ENCODE results near the gene TPST1.
A peak's percentile ranks its signal among the peaks of the same experiment; 100 is the strongest.

TPST1 gene

DNA sequence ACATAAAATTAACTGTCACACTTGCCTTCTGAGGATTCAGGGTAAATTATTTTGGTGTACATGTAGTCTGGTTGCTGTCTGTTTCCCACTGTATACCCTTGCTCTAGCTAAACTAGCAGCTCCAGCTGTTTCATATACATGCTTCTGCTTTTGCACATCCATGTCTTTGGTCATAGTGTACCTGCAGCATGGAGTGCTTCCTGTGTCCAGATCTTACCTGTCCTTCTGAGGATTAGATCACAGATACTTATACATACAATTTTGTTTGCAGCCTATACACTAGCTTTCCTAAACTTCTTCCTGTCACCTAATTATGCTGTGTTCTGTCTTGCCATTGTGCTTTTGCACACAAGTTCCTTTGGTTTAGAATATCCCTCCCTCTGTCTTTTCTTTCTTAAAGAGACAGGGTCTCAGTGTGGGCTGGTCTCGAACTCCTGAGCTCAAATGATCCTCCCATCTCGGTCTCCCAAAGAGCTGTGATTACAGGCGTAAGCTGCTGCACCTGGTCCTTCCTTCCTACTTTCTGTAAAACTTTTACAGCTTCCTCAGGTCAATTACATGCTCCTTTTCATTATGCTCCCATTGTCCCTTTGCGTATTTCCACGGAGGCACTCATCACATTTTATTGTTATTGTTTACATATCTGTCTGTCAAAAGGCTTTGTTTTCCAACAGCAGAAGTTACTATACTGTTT, 33.8 kb downstream of the TPST1 start:
- DNase-seq (ENCODE audit: low read depth): no peak

- DNase-seq (ENCODE audit: low read depth): no peak
Observed at GRCh38 chr7:66239467-66239856, 34.3 kb downstream of the TPST1 start.

GRCh38 chr7:66245008-66245407, 39.9 kb downstream of the TPST1 start:
- DNase-seq (ENCODE audit: low read depth): no peak

DNA sequence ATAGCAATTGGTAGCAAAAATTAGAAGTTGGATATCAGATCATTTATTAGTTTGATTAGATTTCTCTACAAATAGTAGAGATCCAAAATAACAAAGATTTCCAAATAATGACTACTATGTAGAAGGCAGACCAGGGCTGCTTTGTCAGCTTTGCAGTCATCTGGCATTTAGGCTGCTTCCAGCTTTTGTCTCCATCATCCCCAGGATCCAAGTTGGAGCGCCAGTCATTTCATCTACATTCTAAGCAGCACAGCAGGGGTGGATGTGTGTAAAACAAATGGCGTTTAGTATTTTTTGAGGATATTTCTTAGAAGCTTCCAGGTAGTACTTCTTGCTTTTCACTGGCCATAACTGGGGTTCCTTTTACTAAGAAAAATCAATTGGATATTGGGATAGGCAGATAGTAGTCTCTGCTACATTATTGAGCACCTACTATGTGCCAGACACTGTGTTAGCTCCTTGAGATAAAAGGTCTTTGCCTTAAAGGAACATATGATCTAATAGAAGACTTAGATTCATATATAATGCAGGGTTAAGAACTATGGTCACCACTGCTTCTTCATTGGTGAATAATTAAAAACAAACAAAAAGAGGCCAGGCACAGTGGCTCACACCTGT, 41.5 kb downstream of the TPST1 start:
- DNase-seq (ENCODE audit: low read depth): no peak

GRCh38 chr7:66247380-66248078, 42.4 kb downstream of the TPST1 start:
- DNase-seq (ENCODE audit: low read depth): no peak

GRCh38 chr7:66250711-66251110, 45.6 kb downstream of the TPST1 start:
- no peak for DNase-seq (ENCODE audit: low read depth)

DNA sequence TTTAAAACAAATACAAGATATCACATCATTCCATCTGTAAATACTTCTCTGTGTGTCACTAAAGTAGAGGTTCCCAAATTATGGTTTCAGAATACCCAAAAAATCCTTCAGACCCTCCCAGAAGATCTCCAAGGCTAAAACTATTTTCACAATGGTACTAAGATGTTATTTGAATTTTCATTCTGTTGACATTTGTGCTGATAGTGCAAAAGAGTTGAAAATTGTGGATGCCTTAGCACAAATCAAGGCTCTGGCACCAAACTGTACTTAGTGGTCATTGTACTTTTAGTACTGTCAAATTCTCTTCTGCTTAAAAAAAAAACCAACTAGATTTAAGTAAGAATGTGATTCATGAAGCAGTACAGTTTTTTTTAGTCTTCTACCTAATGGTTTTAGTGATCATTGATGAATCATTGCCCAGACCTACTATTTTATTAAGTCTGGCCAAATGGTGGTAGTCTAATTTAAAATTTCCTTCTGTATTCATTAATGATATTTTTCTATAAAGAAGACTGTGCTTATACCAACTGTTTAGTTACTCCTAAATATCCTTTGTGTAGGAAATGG, 50.5 kb downstream of the TPST1 start:
- peak; percentile 15 for DNase-seq (ENCODE audit: low read depth)

GRCh38 chr7:66256281-66256680, 51.1 kb downstream of the TPST1 start:
- no peak for DNase-seq (ENCODE audit: low read depth)

GRCh38 chr7:66257481-66257880, 52.3 kb downstream of the TPST1 start:
- DNase-seq (ENCODE audit: low read depth): no peak

GRCh38 chr7:66258409-66258808, 53.3 kb downstream of the TPST1 start:
- peak; percentile 17 for DNase-seq (ENCODE audit: low read depth)

DNA sequence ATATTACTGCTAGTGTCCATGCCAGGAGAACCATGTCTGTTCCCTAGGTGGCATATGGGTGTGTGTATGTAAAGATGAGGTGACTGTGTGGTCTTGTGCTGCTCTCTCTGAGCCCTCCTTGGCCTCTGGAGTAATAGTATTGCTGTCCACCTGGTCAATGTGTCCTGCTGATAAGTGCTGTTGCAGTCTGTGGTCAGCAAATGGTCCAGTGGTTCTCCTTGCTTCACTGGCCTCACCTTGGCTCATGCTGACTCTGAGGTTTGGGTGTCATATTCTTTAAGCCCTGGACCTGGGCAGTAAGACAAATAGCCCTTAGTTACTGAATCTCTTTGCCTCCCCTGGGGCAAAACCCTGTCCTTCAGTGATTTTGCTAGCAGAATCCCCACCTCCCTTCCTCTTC, 56.8 kb downstream of the TPST1 start:
- DNase-seq (ENCODE audit: low read depth): no peak

DNA sequence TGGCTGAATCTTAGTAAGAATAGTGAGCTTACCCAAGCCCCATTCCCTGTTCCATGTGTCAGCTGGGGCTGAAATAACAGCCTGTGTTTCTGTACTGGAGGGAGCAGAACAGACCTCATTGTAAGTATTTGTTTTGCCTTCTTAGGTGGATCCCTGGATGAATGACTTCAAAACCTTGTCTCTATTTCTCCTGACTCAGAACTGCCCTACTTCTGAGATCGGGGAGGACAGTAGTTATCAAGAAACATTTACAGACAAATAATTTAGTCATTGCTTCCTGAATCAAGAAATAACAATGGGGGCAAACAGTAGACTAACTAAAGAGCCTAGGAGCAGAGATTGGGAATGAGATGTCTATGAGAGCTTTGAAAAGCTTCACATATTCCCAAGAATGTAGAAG, 58.8 kb downstream of the TPST1 start:
- no peak for DNase-seq (ENCODE audit: low read depth)

- DNase-seq (ENCODE audit: low read depth): peak; percentile 44
Observed at GRCh38 chr7:66265566-66265965, 60.4 kb downstream of the TPST1 start.

DNA sequence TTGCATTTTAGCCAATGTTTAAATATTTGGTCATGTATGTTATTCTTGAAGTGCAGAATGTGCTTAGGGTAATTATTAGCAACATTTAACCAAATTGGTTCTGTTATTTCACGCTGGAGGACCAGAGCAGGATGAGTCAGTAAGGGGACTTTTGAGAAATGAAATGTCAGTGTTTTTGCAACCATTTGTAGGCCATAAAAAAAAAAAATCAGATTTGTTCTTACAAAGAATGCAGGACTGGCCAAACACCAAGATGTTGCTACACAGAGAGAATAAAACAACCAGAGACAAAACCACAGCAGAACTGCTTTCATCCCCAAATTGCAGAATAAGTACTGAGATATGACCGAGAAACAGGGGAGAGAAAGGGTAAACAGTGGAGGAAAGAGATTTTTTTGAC, 62.1 kb downstream of the TPST1 start:
- peak; percentile 96 for DNase-seq (ENCODE audit: low read depth)

- DNase-seq (ENCODE audit: low read depth): no peak
Observed at GRCh38 chr7:66269978-66270377, 64.8 kb downstream of the TPST1 start.

DNA sequence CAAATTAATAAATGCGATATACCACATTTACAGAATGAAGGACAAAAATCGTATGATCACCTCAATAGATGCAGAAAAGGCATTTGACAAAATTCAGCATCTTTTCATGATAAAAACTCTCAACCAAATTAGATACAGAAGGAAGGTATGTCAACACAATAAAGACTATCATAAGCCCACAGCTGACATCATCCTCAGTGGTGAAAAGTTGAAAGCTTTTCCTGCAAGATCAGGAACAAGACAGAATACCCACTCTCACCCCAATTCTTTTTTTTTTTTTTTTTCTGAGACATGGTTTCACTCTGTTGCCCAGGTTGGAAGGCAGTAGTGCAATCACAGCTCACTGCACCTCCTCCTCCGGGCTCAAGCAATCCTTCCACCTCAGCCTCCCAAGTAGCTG, 67.2 kb downstream of the TPST1 start:
- DNase-seq (ENCODE audit: low read depth): no peak

- DNase-seq (ENCODE audit: low read depth): no peak
Observed at GRCh38 chr7:66276363-66276762, 71.2 kb downstream of the TPST1 start.

GRCh38 chr7:66277492-66277891, 72.4 kb downstream of the TPST1 start:
- no peak for DNase-seq (ENCODE audit: low read depth)

- no peak for DNase-seq (ENCODE audit: low read depth)
Observed at GRCh38 chr7:66279912-66280311, 74.8 kb downstream of the TPST1 start.

DNA sequence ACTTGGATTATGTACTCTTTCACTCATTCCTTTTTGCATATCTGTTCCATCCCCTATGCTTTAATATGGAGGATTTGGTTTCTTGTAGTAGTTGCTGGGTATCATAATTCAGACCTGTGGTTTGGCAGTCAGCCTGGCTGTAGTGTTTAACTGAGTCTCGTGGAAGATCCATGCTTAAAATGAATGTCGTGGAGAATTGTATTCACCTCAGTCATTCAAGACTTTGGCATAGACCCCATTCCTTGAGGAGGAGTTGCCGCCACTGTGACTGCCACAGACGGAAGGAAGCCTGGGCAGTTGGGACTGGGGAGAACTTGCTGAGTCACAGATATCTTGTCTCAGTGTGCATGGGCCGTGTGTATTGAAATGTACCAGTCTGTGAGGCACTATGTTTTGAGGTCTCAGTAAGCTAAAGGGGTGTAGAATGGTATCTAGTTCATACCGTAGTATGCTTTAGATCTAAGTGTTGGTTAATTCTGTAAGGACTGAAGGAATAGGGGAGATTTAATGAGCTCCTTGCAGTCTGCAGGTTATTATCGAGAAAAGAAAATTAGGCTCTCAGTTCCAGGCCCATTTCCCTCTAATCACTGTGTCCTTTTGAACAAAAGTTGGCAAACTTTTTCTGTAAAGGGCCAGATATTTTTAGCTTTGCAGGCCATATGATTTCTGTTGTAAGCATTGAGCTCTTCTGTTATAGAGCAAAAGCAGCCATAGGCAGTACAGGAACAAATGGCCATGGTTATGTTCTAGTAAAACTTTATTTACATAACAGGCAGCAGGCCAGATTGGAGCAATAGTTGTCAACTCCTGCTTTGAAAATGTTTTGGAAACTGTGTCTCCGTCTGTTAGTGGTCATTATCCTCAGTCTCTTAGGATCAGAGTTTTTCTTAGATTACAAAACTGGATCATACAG, 76.8 kb downstream of the TPST1 start:
- DNase-seq (ENCODE audit: low read depth): peak; percentile 98

DNA sequence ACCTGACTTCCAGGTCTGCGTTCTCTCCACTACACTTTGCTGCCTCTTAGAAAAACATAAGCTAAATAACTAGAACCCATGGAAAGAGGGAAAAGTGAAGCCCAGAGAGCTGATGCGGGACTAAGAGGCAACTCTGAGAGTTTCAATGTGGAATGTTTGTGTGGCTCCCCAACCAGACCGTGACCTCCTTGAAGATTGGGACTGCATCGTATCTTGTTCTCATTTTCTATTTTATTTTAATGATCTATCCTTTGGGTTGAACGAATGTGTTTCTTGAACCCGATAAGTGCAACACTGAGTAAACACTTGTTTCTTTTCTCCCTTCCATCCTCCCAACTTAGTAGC, 77.4 kb downstream of the TPST1 start:
- DNase-seq (ENCODE audit: low read depth): no peak
